Measurements from ENCODE around the gene ULK4.

GRCh38 chr3:41598402-41599126 is 363.3 kb downstream of the ULK4 start:
- TF ChIP-seq CTCF (IDR thresholded peaks at IDR 0.05) (no peak), POLR2A (IDR thresholded peaks at IDR 0.05) (no peak)
